Activated CD8-positive, alpha-beta T cell treated with anti-CD3 and anti-CD28 coated beads, Interleukin-2, amount 10 ng/mL, durations not matched to agents 7 days and 5 days (primary cell): ENCODE data around the gene CTLA4. TPM values are rescaled to one million over a fixed set of nuclear protein-coding genes. Genes with fewer than 3 reads are reported as not detected.

ENCODE experiments used
- ATAC-seq: fragments of 150-1000 bp; cut with Tn5 transposase; one replicate; pipeline ENCODE4 v1.10.0; 2021; ENCODE audit warnings: moderate library complexity
- CTCF ChIA-PET: fragments of 350-600 bp; sonication (Branson Sonifier 250); formaldehyde crosslinking; loops from one replicate; lab custom pipeline; 2021; ENCODE audit warnings: antibody characterized with exemption; lab: Charles Lee
- POLR2A ChIA-PET: fragments of 350-600 bp; sonication (Branson Sonifier 250); formaldehyde crosslinking; loops from one replicate; lab custom pipeline; 2021; ENCODE audit warnings: antibody characterized with exemption; lab: Charles Lee
- DNase-seq: peaks from one replicate; pipeline ENCODE4 v3.0.0-alpha.2; 2020
- H3K27ac Mint-ChIP-seq: one replicate; pipeline ENCODE4 v1.8.0; 2021; ENCODE audit warnings: mild to moderate bottlenecking, mixed read lengths
- H3K27me3 Mint-ChIP-seq: one replicate; pipeline ENCODE4 v1.8.0; 2021; ENCODE audit warnings: low read depth, mixed read lengths
- H3K36me3 Mint-ChIP-seq: one replicate; pipeline ENCODE4 v1.8.0; 2021; ENCODE audit warnings: low read depth, mixed read lengths
- H3K4me1 Mint-ChIP-seq: one replicate; pipeline ENCODE4 v1.8.0; 2021; ENCODE audit warnings: low read depth, mixed read lengths
- H3K4me3 Mint-ChIP-seq: one replicate; pipeline ENCODE4 v1.8.0; 2021; ENCODE audit warnings: mild to moderate bottlenecking, mixed read lengths
- H3K9me3 Mint-ChIP-seq: one replicate; pipeline ENCODE4 v1.8.0; 2022; ENCODE audit warnings: mixed read lengths; ENCODE audit not compliant: insufficient read depth
- total RNA-seq, 2 experiments: library from RNA; stranded (reverse); gene quantifications; one replicate each; pipeline ENCODE4 v1.2.3, GENCODE V29; 2021

Gene CTLA4
- total RNA-seq, 2 experiments from 2014 or later, result 3.8 to 4.7 TPM

- peaks cover 42% of the 10 kb centered on the region for H3K4me1 Mint-ChIP-seq
- no peak overlapping the region for H3K27ac Mint-ChIP-seq
- ChIA-PET POLR2A (interaction anchor here (0.6 to 3.3 kb wide), 6 partner anchors 15 to 171 kb away, joined by 3 to 11 read pairs (median 4); no protein-coding TSS in a partner anchor), CTCF (interaction anchor here (0.7 to 2.3 kb wide), 5 partner anchors 19 to 78 kb away, joined by 3 to 9 read pairs (median 4); partner anchors contain the start of gene CTLA4)
- DNase-seq (peak; percentile 40), ATAC-seq (peak; percentile 78)
- no peaks in the 10 kb centered on the region for H3K9me3 Mint-ChIP-seq
- no peaks in the 10 kb centered on the region for H3K27me3 Mint-ChIP-seq
- H3K36me3 Mint-ChIP-seq, result no peaks in the 10 kb centered on the region
- H3K4me3 Mint-ChIP-seq, result no peak overlapping the region
Measured at GRCh38 chr2:203891474-203891873, 23.9 kb downstream of the CTLA4 start.

DNA sequence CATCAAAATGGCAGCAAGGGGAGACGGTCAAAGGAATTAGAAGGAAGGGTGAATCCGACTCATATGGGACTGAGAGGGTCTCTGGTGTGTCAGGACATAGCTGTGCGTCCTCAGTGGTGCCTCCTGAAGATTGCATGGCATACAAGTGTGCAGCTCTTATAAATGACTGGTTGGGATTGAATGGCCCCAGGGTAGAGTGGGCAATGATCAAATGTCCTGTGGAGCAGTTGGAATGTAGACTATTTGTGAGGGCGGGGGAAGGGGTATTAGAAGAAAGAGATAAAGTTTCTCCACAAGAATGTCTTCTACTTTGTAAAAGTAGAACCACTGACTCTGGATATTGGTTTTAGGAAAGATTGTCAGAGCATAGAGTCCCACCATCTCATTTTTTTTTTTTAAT, 24.6 kb downstream of the CTLA4 start:
- Mint-ChIP-seq H3K27ac (no peak overlapping the region), H3K4me1 (peaks cover 41% of the 10 kb centered on the region), H3K9me3 (no peaks in the 10 kb centered on the region), H3K27me3 (no peaks in the 10 kb centered on the region), H3K4me3 (no peak overlapping the region), H3K36me3 (peaks cover 4% of the 10 kb centered on the region)
- ATAC-seq, result no peak
- CTCF ChIA-PET, result interaction anchor here (1.5 to 2.1 kb wide), 3 partner anchors 17 to 79 kb away, joined by 3 to 8 read pairs (median 5); partner anchors contain the start of gene CTLA4
- DNase-seq, result no peak
- POLR2A ChIA-PET, result interaction anchor here (0.6 to 3.3 kb wide), 4 partner anchors 13 to 183 kb away, joined by 3 to 11 read pairs (median 3); no protein-coding TSS in a partner anchor

DNA sequence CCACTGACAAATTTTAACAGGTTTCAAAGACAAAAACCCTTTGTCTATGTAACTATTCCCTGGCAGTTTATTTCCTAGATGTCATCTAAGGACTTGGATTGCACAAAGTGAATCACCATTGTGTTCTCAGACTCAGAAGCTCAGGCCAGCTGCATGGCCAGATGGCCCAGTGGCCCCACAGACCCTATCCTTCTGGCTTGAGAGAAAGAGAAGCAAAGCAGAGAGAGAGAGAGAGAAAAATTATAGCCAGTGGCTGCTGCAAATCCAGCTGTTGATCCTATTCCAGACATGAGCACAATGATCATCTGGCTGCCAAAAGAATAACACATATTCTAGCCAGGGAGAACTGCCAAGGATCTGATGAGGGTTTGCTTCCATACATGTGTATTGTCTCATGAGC, 25.8 kb downstream of the CTLA4 start:
- H3K9me3 Mint-ChIP-seq, result no peaks in the 10 kb centered on the region
- peak overlapping the region; percentile 56 for H3K27ac Mint-ChIP-seq
- peaks cover 4% of the 10 kb centered on the region for H3K36me3 Mint-ChIP-seq
- ATAC-seq, result no peak
- H3K27me3 Mint-ChIP-seq, result no peaks in the 10 kb centered on the region
- POLR2A ChIA-PET, result interaction anchor here (0.7 to 2.0 kb wide), 4 partner anchors 14 to 26 kb away, joined by 3 to 7 read pairs (median 4); partner anchors contain the start of gene CTLA4
- peaks cover 41% of the 10 kb centered on the region for H3K4me1 Mint-ChIP-seq
- CTCF ChIA-PET, result interaction anchor here (0.9 to 2.1 kb wide), 3 partner anchors 19 to 32 kb away, joined by 3 to 5 read pairs (median 4); partner anchors contain the start of gene CTLA4
- H3K4me3 Mint-ChIP-seq, result no peak overlapping the region
- no peak for DNase-seq

- DNase-seq (no peak), ATAC-seq (no peak)
- POLR2A ChIA-PET, result interaction anchor here (0.7 to 2.0 kb wide), 3 partner anchors 19 to 26 kb away, joined by 3 to 7 read pairs (median 5); partner anchors contain the start of gene CTLA4
- H3K4me3 Mint-ChIP-seq, result no peak overlapping the region
- no peak overlapping the region for H3K27ac Mint-ChIP-seq
- peaks cover 5% of the 10 kb centered on the region for H3K36me3 Mint-ChIP-seq
- peaks cover 41% of the 10 kb centered on the region for H3K4me1 Mint-ChIP-seq
- H3K27me3 Mint-ChIP-seq, result no peaks in the 10 kb centered on the region
- CTCF ChIA-PET, result interaction anchor here (0.9 to 2.1 kb wide), 3 partner anchors 19 to 33 kb away, joined by 3 to 5 read pairs (median 4); partner anchors contain the start of gene CTLA4
- H3K9me3 Mint-ChIP-seq, result no peaks in the 10 kb centered on the region
Measured at GRCh38 chr2:203893840-203894239, 26.3 kb downstream of the CTLA4 start.

DNA sequence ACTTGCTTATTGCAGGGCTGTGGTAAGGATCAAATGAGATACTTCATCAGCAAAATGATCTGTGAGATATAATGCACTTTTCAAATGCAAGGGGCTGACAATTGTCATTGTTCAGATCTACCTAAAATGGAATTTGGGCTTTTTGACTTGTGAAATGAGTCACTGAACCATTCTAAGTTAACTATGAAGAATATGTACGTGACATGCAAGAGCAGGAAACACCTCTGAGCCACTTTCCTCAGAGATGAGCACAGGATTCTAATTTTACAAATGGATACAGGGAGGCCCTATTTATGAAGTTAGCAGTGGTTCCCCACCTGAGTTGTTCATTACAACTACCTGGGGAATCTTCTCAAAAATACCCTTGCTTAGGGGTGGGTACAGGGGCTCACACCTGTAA, 26.7 kb downstream of the CTLA4 start:
- Mint-ChIP-seq H3K4me1 (peaks cover 41% of the 10 kb centered on the region), H3K27ac (no peak overlapping the region), H3K9me3 (no peaks in the 10 kb centered on the region), H3K27me3 (no peaks in the 10 kb centered on the region), H3K36me3 (peaks cover 7% of the 10 kb centered on the region), H3K4me3 (no peak overlapping the region)
- ChIA-PET CTCF (interaction anchor here (2.1 kb wide), 1 partner anchor 19 kb away, joined by 5 read pairs; no protein-coding TSS in a partner anchor), POLR2A (interaction anchor here (0.7 to 2.0 kb wide), 3 partner anchors 20 to 27 kb away, joined by 3 to 7 read pairs (median 5); partner anchors contain the start of gene CTLA4)
- no peak for DNase-seq
- peak; percentile 54 for ATAC-seq

DNA sequence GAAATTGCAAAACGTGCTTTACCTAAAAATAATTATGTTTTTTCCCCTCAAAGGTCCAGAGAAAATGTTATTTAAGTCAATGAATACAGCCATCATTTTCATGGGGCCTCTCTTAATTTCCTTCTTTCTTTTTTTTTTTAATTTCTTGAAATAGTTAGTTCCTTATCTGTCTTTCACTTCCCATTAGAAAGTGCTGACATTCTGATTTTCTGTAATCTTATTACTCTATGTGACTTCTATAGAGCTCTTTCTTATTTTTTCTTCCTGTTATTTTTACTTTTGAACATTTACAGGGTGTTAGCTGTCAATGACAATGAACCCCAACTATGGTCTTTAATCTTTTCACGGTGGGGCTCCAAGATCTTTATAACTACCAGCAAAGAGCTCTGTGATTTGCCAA, 30.0 kb downstream of the CTLA4 start:
- Mint-ChIP-seq H3K27me3 (no peaks in the 10 kb centered on the region), H3K36me3 (peaks cover 17% of the 10 kb centered on the region), H3K4me3 (no peak overlapping the region), H3K4me1 (peaks cover 20% of the 10 kb centered on the region), H3K27ac (no peak overlapping the region), H3K9me3 (peaks cover 21% of the 10 kb centered on the region)
- DNase-seq, result no peak
- ChIA-PET POLR2A (interaction anchor here (1.0 to 1.4 kb wide), 2 partner anchors 26 to 30 kb away, joined by 3 to 8 read pairs; partner anchors contain the start of gene CTLA4), CTCF (interaction anchor here (1.4 to 4.4 kb wide), 3 partner anchors 11 to 17 kb away, joined by 4 to 30 read pairs (median 8); no protein-coding TSS in a partner anchor)
- ATAC-seq, result no peak

DNA sequence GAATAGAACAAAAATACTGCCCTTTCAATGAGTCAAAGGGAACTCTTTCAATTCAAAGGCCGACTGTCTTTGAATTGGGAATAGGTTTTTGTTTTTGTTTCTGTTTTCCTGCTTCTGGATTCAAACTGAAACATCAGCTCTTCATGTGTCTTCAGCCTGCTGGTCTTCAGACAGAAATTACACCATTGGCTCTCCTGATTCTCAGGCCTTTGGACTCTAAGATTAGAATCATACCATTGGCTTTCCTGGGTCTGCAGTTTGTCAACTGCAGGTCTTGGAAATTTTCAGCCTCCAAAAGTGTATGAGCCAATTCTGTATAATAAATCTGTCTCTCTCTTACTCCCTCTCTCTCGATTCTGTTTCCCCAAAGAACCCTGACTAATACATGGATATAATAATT, 31.1 kb downstream of the CTLA4 start:
- ATAC-seq (no peak), DNase-seq (no peak)
- Mint-ChIP-seq H3K27ac (no peak overlapping the region), H3K9me3 (peaks cover 26% of the 10 kb centered on the region), H3K27me3 (no peaks in the 10 kb centered on the region), H3K4me1 (peaks cover 18% of the 10 kb centered on the region), H3K4me3 (no peak overlapping the region), H3K36me3 (peaks cover 18% of the 10 kb centered on the region)
- POLR2A ChIA-PET, result interaction anchor here (1.0 to 1.4 kb wide), 2 partner anchors 27 to 31 kb away, joined by 3 to 8 read pairs; partner anchors contain the start of gene CTLA4
- CTCF ChIA-PET, result interaction anchor here (1.4 to 4.4 kb wide), 4 partner anchors 12 to 19 kb away, joined by 4 to 30 read pairs (median 6); no protein-coding TSS in a partner anchor

DNA sequence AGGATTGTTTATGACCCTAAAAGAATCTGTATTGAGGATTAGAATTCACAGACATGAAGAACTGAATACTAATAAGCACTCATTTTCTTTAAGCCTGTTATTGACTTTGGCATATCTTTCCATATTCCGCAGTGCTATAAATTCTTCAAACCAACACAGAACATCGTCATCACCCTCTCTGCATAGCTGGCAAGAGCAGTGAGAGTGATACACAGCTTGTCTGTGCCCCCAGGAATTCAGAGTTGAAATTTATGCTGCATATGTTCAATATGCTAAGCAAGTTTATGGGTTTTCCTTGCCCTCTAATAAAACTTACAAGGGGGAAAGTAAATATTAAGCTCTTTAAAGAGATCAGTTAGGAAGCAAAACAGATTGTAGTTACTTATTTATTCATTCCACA, 32.7 kb downstream of the CTLA4 start:
- peaks cover 26% of the 10 kb centered on the region for H3K9me3 Mint-ChIP-seq
- DNase-seq (no peak), ATAC-seq (no peak)
- H3K4me3 Mint-ChIP-seq, result no peak overlapping the region
- no peak overlapping the region for H3K27ac Mint-ChIP-seq
- CTCF ChIA-PET, result interaction anchor here (1.2 to 4.4 kb wide), 4 partner anchors 10 to 85 kb away, joined by 3 to 30 read pairs (median 4); no protein-coding TSS in a partner anchor
- POLR2A ChIA-PET, result no interaction called here
- peaks cover 8% of the 10 kb centered on the region for H3K4me1 Mint-ChIP-seq
- peaks cover 22% of the 10 kb centered on the region for H3K36me3 Mint-ChIP-seq
- H3K27me3 Mint-ChIP-seq, result no peaks in the 10 kb centered on the region

DNA sequence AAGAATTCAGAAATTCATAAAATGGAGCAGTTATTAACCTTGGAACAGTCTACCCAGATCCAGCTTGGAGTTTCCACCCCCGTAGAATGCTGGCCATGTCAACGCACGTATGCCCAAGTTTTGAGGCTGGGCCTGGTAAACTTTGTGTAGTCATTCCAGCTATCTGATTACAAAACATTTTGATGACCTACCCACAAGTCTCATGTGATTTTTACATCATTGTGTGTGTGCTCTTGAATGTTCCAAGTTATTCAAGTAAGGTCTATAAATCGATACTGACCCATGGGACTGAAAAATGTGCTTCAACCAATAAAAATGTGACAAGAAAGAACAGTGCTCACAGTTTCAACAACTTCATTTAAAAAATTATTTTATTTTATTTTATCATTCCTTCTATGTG, 36.5 kb downstream of the CTLA4 start:
- DNase-seq (no peak), ATAC-seq (no peak)
- Mint-ChIP-seq H3K36me3 (peaks cover 16% of the 10 kb centered on the region), H3K27me3 (no peaks in the 10 kb centered on the region), H3K9me3 (peaks cover 26% of the 10 kb centered on the region), H3K27ac (no peak overlapping the region), H3K4me1 (peaks cover 3% of the 10 kb centered on the region), H3K4me3 (no peak overlapping the region)
- ChIA-PET CTCF (interaction anchor here (1.0 to 2.0 kb wide), 2 partner anchors 11 to 14 kb away, joined by 3 to 4 read pairs; no protein-coding TSS in a partner anchor), POLR2A (interaction anchor here (1.5 kb wide), 1 partner anchor 32 kb away, joined by 5 read pairs; no protein-coding TSS in a partner anchor)

GRCh38 chr2:203905656-203906055, 38.1 kb downstream of the CTLA4 start:
- no peak for DNase-seq
- ChIA-PET POLR2A (interaction anchor here (0.6 kb wide), 1 partner anchor 34 kb away, joined by 3 read pairs; no protein-coding TSS in a partner anchor), CTCF (interaction anchor here (0.8 to 1.7 kb wide), 5 partner anchors 9 to 421 kb away, joined by 3 to 4 read pairs (median 3); no protein-coding TSS in a partner anchor)
- no peak for ATAC-seq
- H3K36me3 Mint-ChIP-seq, result peaks cover 16% of the 10 kb centered on the region
- peaks cover 15% of the 10 kb centered on the region for H3K4me1 Mint-ChIP-seq
- peaks cover 20% of the 10 kb centered on the region for H3K9me3 Mint-ChIP-seq
- H3K4me3 Mint-ChIP-seq, result no peak overlapping the region
- no peak overlapping the region for H3K27ac Mint-ChIP-seq
- H3K27me3 Mint-ChIP-seq, result no peaks in the 10 kb centered on the region

- no peak for ATAC-seq
- ChIA-PET POLR2A (no interaction called here), CTCF (interaction anchor here (1.4 to 3.3 kb wide), 5 partner anchors 35 to 421 kb away, joined by 3 to 77 read pairs (median 18); partner anchors contain the start of gene CTLA4)
- Mint-ChIP-seq H3K36me3 (peaks cover 5% of the 10 kb centered on the region), H3K27me3 (peaks cover 2% of the 10 kb centered on the region), H3K9me3 (peaks cover under 1% of the 10 kb centered on the region), H3K27ac (no peak overlapping the region), H3K4me1 (peaks cover 15% of the 10 kb centered on the region), H3K4me3 (no peak overlapping the region)
- no peak for DNase-seq
Measured at GRCh38 chr2:203908066-203908796, 40.7 kb downstream of the CTLA4 start.
